Activated CD8-positive, alpha-beta memory T cell treated with anti-CD3 and anti-CD28 coated beads for 24 hours (primary cell): ENCODE measurements around the gene MYO7B.

Experiments used
- DNase-seq: peaks from one replicate; pipeline ENCODE4 v3.0.0-alpha.2; 2020

The MYO7B gene

GRCh38 chr2:127651971-127652550 lies 116.6 kb downstream of the MYO7B start:
- DNase-seq: no peak

- no peak for DNase-seq
Observed at GRCh38 chr2:127652786-127653357, 117.4 kb downstream of the MYO7B start.

- DNase-seq: no peak
Observed at GRCh38 chr2:127653421-127654083, 118.1 kb downstream of the MYO7B start.

- no peak for DNase-seq
Observed at GRCh38 chr2:127654084-127654837, 118.8 kb downstream of the MYO7B start.

GRCh38 chr2:127654838-127655175 lies 119.3 kb downstream of the MYO7B start:
- DNase-seq: no peak

- no peak for DNase-seq
Observed at GRCh38 chr2:127655209-127656073, 120.0 kb downstream of the MYO7B start.

GRCh38 chr2:127656569-127657231 lies 121.2 kb downstream of the MYO7B start:
- DNase-seq: no peak

- DNase-seq: no peak
Observed at GRCh38 chr2:127657232-127657595, 121.7 kb downstream of the MYO7B start.

GRCh38 chr2:127658146-127658545 lies 122.7 kb downstream of the MYO7B start:
- no peak for DNase-seq

- DNase-seq: no peak
Observed at GRCh38 chr2:127658641-127659407, 123.3 kb downstream of the MYO7B start.

- no peak for DNase-seq
Observed at GRCh38 chr2:127659408-127660290, 124.2 kb downstream of the MYO7B start.

GRCh38 chr2:127660291-127660578 lies 124.8 kb downstream of the MYO7B start:
- DNase-seq: no peak

GRCh38 chr2:127661072-127661649 lies 125.7 kb downstream of the MYO7B start:
- no peak for DNase-seq

- no peak for DNase-seq
Observed at GRCh38 chr2:127661949-127662510, 126.5 kb downstream of the MYO7B start.

- no peak for DNase-seq
Observed at GRCh38 chr2:127662937-127663565, 127.6 kb downstream of the MYO7B start.

GRCh38 chr2:127663566-127664064 lies 128.1 kb downstream of the MYO7B start:
- no peak for DNase-seq

GRCh38 chr2:127664065-127664894 lies 128.8 kb downstream of the MYO7B start:
- DNase-seq: no peak

- no peak for DNase-seq
Observed at GRCh38 chr2:127664895-127665225, 129.4 kb downstream of the MYO7B start.
